HUES6 (cell line): ENCODE measurements around the gene TMPRSS9.

Experiments
- H3K27ac ChIP-seq: 2 replicates; pipeline ENCODE4 v1.7.0; 2013; ENCODE audit warnings: low read depth, mild to moderate bottlenecking, low read length, inconsistent platforms
- H3K27me3 ChIP-seq: 2 replicates; pipeline ENCODE4 v1.6.1; 2013; ENCODE audit warnings: low read length; ENCODE audit not compliant: control insufficient read depth, insufficient read depth
- H3K36me3 ChIP-seq: 2 replicates; pipeline ENCODE4 v1.6.1; 2013; ENCODE audit warnings: low read length; ENCODE audit not compliant: control insufficient read depth, insufficient read depth
- H3K4me1 ChIP-seq: 2 replicates; pipeline ENCODE4 v1.6.1; 2013; ENCODE audit warnings: low read length; ENCODE audit not compliant: control insufficient read depth, insufficient read depth
- H3K4me3 ChIP-seq: 2 replicates; pipeline ENCODE4 v1.5.1; 2013; ENCODE audit warnings: low read depth, low read length
- H3K9ac ChIP-seq: one replicate; pipeline ENCODE4 v1.6.1; 2013; ENCODE audit warnings: mild to moderate bottlenecking, low read length
- H3K9me3 ChIP-seq: 2 replicates; pipeline ENCODE4 v1.6.1; 2013; ENCODE audit warnings: low read depth, low read length; ENCODE audit not compliant: control insufficient read depth, insufficient read depth

Gene TMPRSS9

GRCh38 chr19:2446381-2446780 lies 86.3 kb downstream of the TMPRSS9 start:
- H3K4me3 ChIP-seq, result no peak overlapping the region
- H3K9ac ChIP-seq, result no peak overlapping the region
- no peaks in the 10 kb centered on the region for H3K9me3 ChIP-seq
- no peaks in the 10 kb centered on the region for H3K4me1 ChIP-seq
- H3K27ac ChIP-seq, result no peak overlapping the region
- peaks cover 49% of the 10 kb centered on the region for H3K36me3 ChIP-seq
- no peaks in the 10 kb centered on the region for H3K27me3 ChIP-seq

- Histone ChIP-seq H3K4me1 (0 out of 2 replicates have a peak, but pooled peaks cover 5% of the 10 kb centered on the region), H3K36me3 (peaks cover 26% of the 10 kb centered on the region), H3K9ac (no peak overlapping the region), H3K27ac (no peak overlapping the region), H3K9me3 (no peaks in the 10 kb centered on the region), H3K27me3 (no peaks in the 10 kb centered on the region), H3K4me3 (no peak overlapping the region)
Observed at GRCh38 chr19:2449019-2449418, 89.0 kb downstream of the TMPRSS9 start.

- Histone ChIP-seq H3K9ac (no peak overlapping the region), H3K27ac (no peak overlapping the region), H3K4me3 (no peak overlapping the region), H3K9me3 (no peaks in the 10 kb centered on the region), H3K27me3 (no peaks in the 10 kb centered on the region), H3K4me1 (peaks cover 14% of the 10 kb centered on the region; the same call in 1 of the 2 replicates), H3K36me3 (peaks cover 17% of the 10 kb centered on the region)
Observed at GRCh38 chr19:2451138-2451537, 91.1 kb downstream of the TMPRSS9 start.

GRCh38 chr19:2451741-2452140 lies 91.7 kb downstream of the TMPRSS9 start:
- no peak overlapping the region for H3K9ac ChIP-seq
- no peak overlapping the region for H3K27ac ChIP-seq
- H3K4me1 ChIP-seq, result peaks cover 14% of the 10 kb centered on the region; the same call in 1 of the 2 replicates

GRCh38 chr19:2453431-2454025 lies 93.5 kb downstream of the TMPRSS9 start:
- Histone ChIP-seq H3K27ac (no peak overlapping the region), H3K9ac (no peak overlapping the region), H3K36me3 (peaks cover 12% of the 10 kb centered on the region)

More at GRCh38 chr19:2451741-2452140, 91.7 kb downstream of the TMPRSS9 start:
- H3K9me3 ChIP-seq, result no peaks in the 10 kb centered on the region
- peaks cover 17% of the 10 kb centered on the region for H3K36me3 ChIP-seq
- H3K4me3 ChIP-seq, result no peak overlapping the region
- no peaks in the 10 kb centered on the region for H3K27me3 ChIP-seq

GRCh38 chr19:2454199-2454961 lies 94.3 kb downstream of the TMPRSS9 start:
- Histone ChIP-seq H3K27me3 (no peaks in the 10 kb centered on the region), H3K9ac (no peak overlapping the region), H3K4me3 (no peak overlapping the region)

More at GRCh38 chr19:2453431-2454025, 93.5 kb downstream of the TMPRSS9 start:
- Histone ChIP-seq H3K4me3 (no peak overlapping the region), H3K4me1 (peaks cover 17% of the 10 kb centered on the region; the same call in 1 of the 2 replicates), H3K27me3 (no peaks in the 10 kb centered on the region), H3K9me3 (no peaks in the 10 kb centered on the region)

GRCh38 chr19:2454962-2455850 lies 95.1 kb downstream of the TMPRSS9 start:
- no peaks in the 10 kb centered on the region for H3K9me3 ChIP-seq

More at GRCh38 chr19:2454199-2454961, 94.3 kb downstream of the TMPRSS9 start:
- H3K27ac ChIP-seq, result no peak overlapping the region
- H3K4me1 ChIP-seq, result peaks cover 17% of the 10 kb centered on the region; the same call in 1 of the 2 replicates
- H3K9me3 ChIP-seq, result no peaks in the 10 kb centered on the region
- H3K36me3 ChIP-seq, result peaks cover 7% of the 10 kb centered on the region; the same call in 1 of the 2 replicates

GRCh38 chr19:2455851-2456570 lies 95.9 kb downstream of the TMPRSS9 start:
- Histone ChIP-seq H3K27me3 (no peaks in the 10 kb centered on the region), H3K9me3 (no peaks in the 10 kb centered on the region), H3K9ac (peak overlapping the region; percentile 98), H3K4me3 (peak overlapping the region; percentile 87), H3K27ac (peak overlapping the region; percentile 91; the same call in 1 of the 2 replicates), H3K36me3 (peaks cover 5% of the 10 kb centered on the region; the same call in 1 of the 2 replicates), H3K4me1 (peaks cover 17% of the 10 kb centered on the region; the same call in 1 of the 2 replicates)

More at GRCh38 chr19:2454962-2455850, 95.1 kb downstream of the TMPRSS9 start:
- Histone ChIP-seq H3K27me3 (no peaks in the 10 kb centered on the region), H3K4me3 (peak overlapping the region; percentile 87), H3K36me3 (peaks cover 7% of the 10 kb centered on the region; the same call in 1 of the 2 replicates), H3K9ac (peak overlapping the region; percentile 98), H3K27ac (no peak overlapping the region; the same call in 1 of the 2 replicates), H3K4me1 (peaks cover 17% of the 10 kb centered on the region; the same call in 1 of the 2 replicates)

GRCh38 chr19:2457394-2458037 lies 97.5 kb downstream of the TMPRSS9 start:
- Histone ChIP-seq H3K9me3 (no peaks in the 10 kb centered on the region), H3K4me1 (peaks cover 17% of the 10 kb centered on the region; the same call in 1 of the 2 replicates), H3K4me3 (peak overlapping the region; percentile 43), H3K36me3 (0 out of 2 replicates have a peak, but pooled peaks cover 2% of the 10 kb centered on the region), H3K9ac (peak overlapping the region; percentile 36), H3K27me3 (no peaks in the 10 kb centered on the region), H3K27ac (no peak overlapping the region)
